Measurements from ENCODE around the gene WIPI1.
A peak's percentile ranks its signal among the peaks of the same experiment; 100 is the strongest.
"Not testable (repeated sequence)": the region's sequence is repeated elsewhere in the genome, so short reads cannot be mapped to it uniquely, and the experiment has no call there.

WIPI1 gene

GRCh38 chr17:68435876-68436842, 21.1 kb downstream of the WIPI1 start:
- peak; percentile 44 to 45 for DNase-seq

- DNase-seq: no peak
Observed at GRCh38 chr17:68435361-68435760, 21.9 kb downstream of the WIPI1 start.

- DNase-seq: no peak
Observed at GRCh38 chr17:68433911-68434508, 23.3 kb downstream of the WIPI1 start.

GRCh38 chr17:68433211-68433610, 24.1 kb downstream of the WIPI1 start:
- DNase-seq: no peak

- no peak for DNase-seq
Observed at GRCh38 chr17:68432086-68432864, 25.0 kb downstream of the WIPI1 start.

GRCh38 chr17:68431661-68432071, 25.6 kb downstream of the WIPI1 start:
- no peak for DNase-seq

- no peak for DNase-seq
Observed at GRCh38 chr17:68431045-68431608, 26.2 kb downstream of the WIPI1 start.

GRCh38 chr17:68429881-68430280, 27.4 kb downstream of the WIPI1 start:
- no peak for DNase-seq

- no peak for DNase-seq
Observed at GRCh38 chr17:68428498-68429172, 28.7 kb downstream of the WIPI1 start.

GRCh38 chr17:68427575-68427974, 29.7 kb downstream of the WIPI1 start:
- DNase-seq: no peak

- no peak for DNase-seq
Observed at GRCh38 chr17:68425979-68426378, 31.3 kb downstream of the WIPI1 start.

- peak; percentile 71 to 87 for DNase-seq
Observed at GRCh38 chr17:68424861-68425260, 32.4 kb downstream of the WIPI1 start.

- DNase-seq: no peak
Observed at GRCh38 chr17:68424203-68424602, 33.1 kb downstream of the WIPI1 start.

- DNase-seq: no peak
Observed at GRCh38 chr17:68423251-68423650, 34.0 kb downstream of the WIPI1 start.

GRCh38 chr17:68422821-68423220, 34.5 kb downstream of the WIPI1 start:
- no peak for DNase-seq

- no peak for DNase-seq
Observed at GRCh38 chr17:68421486-68421885, 35.8 kb downstream of the WIPI1 start.

- DNase-seq: no peak
Observed at GRCh38 chr17:68420065-68420464, 37.2 kb downstream of the WIPI1 start.

GRCh38 chr17:68418876-68419275, 38.4 kb downstream of the WIPI1 start:
- no peak for DNase-seq

- no peak for DNase-seq
Observed at GRCh38 chr17:68417317-68417716, 40.0 kb downstream of the WIPI1 start.

- not testable (repeated sequence) for DNase-seq
Observed at GRCh38 chr17:68414901-68415300, 42.4 kb downstream of the WIPI1 start.

- DNase-seq: not testable (repeated sequence)
Observed at GRCh38 chr17:68413597-68414560, 43.4 kb downstream of the WIPI1 start.
